Right lobe of liver (tissue), 6 donors: ENCODE measurements around the gene TBC1D2B. TPM values are rescaled to one million over a fixed set of nuclear protein-coding genes. Genes with fewer than 3 reads are reported as not detected.

Experiments used
- ATAC-seq, 4 donors: fragments of 200-7000 bp; cut with Tn5 transposase; one replicate each; pipeline ENCODE4 v1.9.1; 2020; ENCODE audit warnings: mild to moderate bottlenecking in 4 of 4, moderate library complexity in 4 of 4
- DNase-seq, 3 donors: peaks; one replicate each; pipeline ENCODE4 v3.0.0-alpha.2; 2020
- H3K27ac ChIP-seq, 3 donors: fragments of 200-600 bp; one replicate each; pipeline ENCODE4 v1.8.0; 2022
- H3K27me3 ChIP-seq, 2 donors: fragments of 200-600 bp; one replicate each; pipeline ENCODE4 v1.8.0; 2022
- H3K36me3 ChIP-seq, 4 donors: fragments of 200-600 bp; sonication (generic) in 1 of 4; one replicate each; pipeline versions ENCODE4 v1.5.1 to v1.8.0; 2017 to 2022; ENCODE audit warnings: control low read depth in 1 of 4
- H3K4me1 ChIP-seq, 4 donors: fragments of 200-600 bp; sonication (generic) in 1 of 4; one replicate each; pipeline versions ENCODE4 v1.5.1 to v1.8.0; 2017 to 2022; ENCODE audit warnings: control low read depth in 1 of 4
- H3K4me3 ChIP-seq, 3 donors: fragments of 200-600 bp; one replicate each; pipeline ENCODE4 v1.8.0; 2022
- H3K9me3 ChIP-seq, 4 donors: fragments of 200-600 bp; sonication (generic) in 1 of 4; one replicate each; pipeline versions ENCODE4 v1.5.1 to v1.8.0; 2017 to 2022; ENCODE audit warnings: control low read depth in 1 of 4
- CTCF ChIP-seq, 4 donors: fragments of 200-600 bp in 3 of 4; fragments of 450-650 bp in 1 of 4; IDR thresholded peaks; one replicate each; pipeline versions ENCODE4 v1.5.1 to v1.8.0; 2016 to 2022; ENCODE audit warnings: antibody characterized with exemption in 4 of 4, mild to moderate bottlenecking in 2 of 4
- POLR2A ChIP-seq: fragments of 450-650 bp; IDR thresholded peaks from one replicate; pipeline ENCODE4 v1.6.1; 2017; ENCODE audit warnings: antibody characterized with exemption, mild to moderate bottlenecking
- WGBS: methylation state at CpG from one replicate; pipeline ENCODE4 v1.1.6; 2018; ENCODE audit warnings: low coverage, low lambda C conversion rate; ENCODE audit not compliant: insufficient coverage; ENCODE audit errors: missing lambda C conversion rate; 5-methylcytosine and 5-hydroxymethylcytosine counted together
- intact Hi-C, 2 donors: fragments of 100-400 bp; cut with DNase I; formaldehyde crosslinking; loops; one replicate each; pipeline versions ENCODE4 v1.11.2 to v1.14.1; 2022
- total RNA-seq, 6 experiments: library from RNA; depleted of rRNA in 2 of 6; stranded (reverse); fragments of >200 nt in 2 of 6; fragmentation: NEBNext Ultra II Directional in 3 of 6; extraction: Animal tissue kit (Norgen Biotek cat#: 25700) in 3 of 6; gene quantifications; one replicate each; pipeline versions ENCODE4 v1.1.0 to v1.2.4, GENCODE V29; 2016 to 2023
- donor health status: DM: no; HTN: yes; CAD: no.
- donor health status: DM: no; HTN: no; CAD: no.
- donor health status: DM: no; HTN: no; CAD: no.
- donor health status: DM: no; HTN: yes; CAD: no.
- donor health status: DM: no; HTN: yes; CAD: no.

The TBC1D2B gene
- total RNA-seq, 6 experiments from 2014 or later: 23.7 to 81.4 (median 29.6) TPM

GRCh38 chr15:78064544-78064943 is 13.0 kb downstream of the TBC1D2B start:
- WGBS: 47% methylated on average over 2 of the region's 2 CpGs
- intact Hi-C loops: loop anchor here in 1 of 2 donors (10.0 kb wide), 1 partner anchor 60 kb away; no protein-coding TSS in a partner anchor
- ATAC-seq: peak in 1 of 4 donors; percentile 5

GRCh38 chr15:78063970-78064385 is 13.5 kb downstream of the TBC1D2B start:
- WGBS: 31% methylated on average over 5 of the region's 5 CpGs
- TF ChIP-seq POLR2A (no peak), CTCF (IDR thresholded peaks at IDR 0.05) (no peak)
- H3K27ac ChIP-seq: peak overlapping the region; percentile 82 to 99 (median 92)
- no peaks in the 10 kb centered on the region for H3K27me3 ChIP-seq
- H3K36me3 ChIP-seq: no peaks in the 10 kb centered on the region
- intact Hi-C loops: loop anchor here in 1 of 2 donors (10.0 kb wide), 1 partner anchor 59 kb away; no protein-coding TSS in a partner anchor
- no peak overlapping the region for H3K4me3 ChIP-seq
- peaks cover 0 to 94% (median 38%) of the 10 kb centered on the region in 4 donors for H3K4me1 ChIP-seq
- H3K9me3 ChIP-seq: no peaks in the 10 kb centered on the region
- DNase-seq (peak in 1 of 3 donors; percentile 40), ATAC-seq (no peak)

More at GRCh38 chr15:78064544-78064943, 13.0 kb downstream of the TBC1D2B start:
- Histone ChIP-seq H3K4me3 (no peak overlapping the region), H3K27ac (peak overlapping the region; percentile 82 to 99 (median 92)), H3K36me3 (no peaks in the 10 kb centered on the region), H3K4me1 (peaks cover 0 to 95% (median 41%) of the 10 kb centered on the region in 4 donors), H3K27me3 (no peaks in the 10 kb centered on the region), H3K9me3 (no peaks in the 10 kb centered on the region)
- TF ChIP-seq POLR2A (no peak), CTCF (IDR thresholded peaks at IDR 0.05) (no peak)
- no peak for DNase-seq

GRCh38 chr15:78063217-78063616 is 14.3 kb downstream of the TBC1D2B start:
- TF ChIP-seq CTCF (IDR thresholded peaks at IDR 0.05) (no peak), POLR2A (no peak)
- H3K4me3 ChIP-seq: no peak overlapping the region
- H3K27me3 ChIP-seq: no peaks in the 10 kb centered on the region
- no peaks in the 10 kb centered on the region for H3K36me3 ChIP-seq
- peaks cover 0 to 87% (median 35%) of the 10 kb centered on the region in 4 donors for H3K4me1 ChIP-seq
- DNase-seq: no peak
- no peaks in the 10 kb centered on the region for H3K9me3 ChIP-seq
- intact Hi-C loops: loop anchor here in 1 of 2 donors (10.0 kb wide), 1 partner anchor 58 kb away; no protein-coding TSS in a partner anchor
- no peak for ATAC-seq
- H3K27ac ChIP-seq: peak overlapping the region; percentile 82 to 99 (median 92)

- Histone ChIP-seq H3K27ac (peak overlapping the region; percentile 34 to 99 (median 92)), H3K27me3 (no peaks in the 10 kb centered on the region), H3K9me3 (no peaks in the 10 kb centered on the region), H3K4me1 (peaks cover 0 to 86% (median 33%) of the 10 kb centered on the region in 4 donors), H3K4me3 (no peak overlapping the region), H3K36me3 (no peaks in the 10 kb centered on the region)
- DNase-seq (peak in 1 of 3 donors; percentile 43), ATAC-seq (peak in 3 of 4 donors; percentile 6 to 16 (median 13))
- TF ChIP-seq POLR2A: no peak
- TF ChIP-seq CTCF (IDR thresholded peaks at IDR 0.05): no peak
- intact Hi-C loops: loop anchor here in 1 of 2 donors (10.0 kb wide), 1 partner anchor 57 kb away; no protein-coding TSS in a partner anchor
- WGBS: 0% methylated on average over 6 of the region's 6 CpGs
Observed at GRCh38 chr15:78061963-78062427, 15.5 kb downstream of the TBC1D2B start.
